Ovary (tissue), 3 donors: Measurements from ENCODE around the gene INTS15.

Source experiments
- CTCF ChIP-seq, 3 donors: fragments of 450-650 bp in 2 of 3; fragments of 200-600 bp in 1 of 3; IDR thresholded peaks; one replicate each; pipeline versions ENCODE4 v1.5.1 to v1.8.0; 2016 to 2022; ENCODE audit warnings: antibody characterized with exemption in 3 of 3, mild to moderate bottlenecking in 1 of 3
- EP300 ChIP-seq: sonication (generic); formaldehyde crosslinking; IDR thresholded peaks from one replicate; pipeline ENCODE4 v1.6.1; 2017; ENCODE audit warnings: antibody characterized with exemption
- POLR2A ChIP-seq: fragments of 450-650 bp; IDR thresholded peaks from one replicate; pipeline ENCODE4 v1.6.1; 2017; ENCODE audit warnings: antibody characterized with exemption, mild to moderate bottlenecking, moderate library complexity
- donor health status: DM: no; HTN: no; CAD: no.

DNA sequence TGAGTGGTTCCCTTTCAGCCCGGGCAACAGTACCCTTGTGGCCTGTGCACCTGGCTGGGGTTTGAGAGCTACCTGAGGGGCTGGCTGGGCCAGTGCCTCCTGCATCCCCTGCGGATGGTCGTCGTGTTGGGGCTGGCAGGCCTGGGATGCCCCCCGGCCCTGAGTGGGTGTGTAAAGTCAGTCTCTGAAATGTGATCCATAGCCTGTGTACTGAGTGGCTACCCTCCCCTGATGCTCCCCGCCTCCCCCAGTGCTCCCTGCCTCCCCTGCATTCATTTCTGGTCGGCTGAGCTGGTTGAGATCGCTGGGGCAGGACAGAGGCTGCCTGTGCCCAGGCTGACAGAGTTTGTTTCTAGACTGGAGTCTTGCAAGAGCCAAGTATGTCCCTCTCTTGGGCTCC lies 56.6 kb downstream of the INTS15 start:
- no peak for TF ChIP-seq CTCF (IDR thresholded peaks at IDR 0.05)
- TF ChIP-seq POLR2A = no peak
- no peak for TF ChIP-seq EP300
